IMR-90 (cell line): Measurements from ENCODE around the gene PDGFD. TPM values are rescaled to one million over a fixed set of nuclear protein-coding genes. Genes with fewer than 3 reads are reported as not detected.

Source experiments
- ATAC-seq: fragments of 200-7000 bp; cut with Tn5 transposase; 2 replicates; pipeline ENCODE4 v1.9.1; 2020; ENCODE audit warnings: low read depth, mild to moderate bottlenecking, moderate library complexity
- BruUV-seq: library from RNA; stranded (reverse); fragments of 400-500 nt; replicated peaks from 2 replicates; lab custom pipeline; 2021; lab: Mats Ljungman, UMichigan
- CTCF ChIA-PET: fragments of 300-600 bp; formaldehyde crosslinking; extraction: SDS; loops from one replicate; lab custom pipeline; 2021; ENCODE audit warnings: antibody characterized with exemption; lab: Yijun Ruan, JAX
- POLR2A ChIA-PET: fragments of 300-600 bp; sonication (Branson Sonifier 250); formaldehyde crosslinking; loops from one replicate; lab custom pipeline; 2022; ENCODE audit warnings: antibody characterized with exemption; ENCODE audit not compliant: unreplicated experiment; lab: Charles Lee
- DNase-seq: peaks from one replicate; pipeline ENCODE4 v3.0.0; 2013
- H2AFZ ChIP-seq: replicated peaks from 2 replicates; pipeline ENCODE3; 2013; ENCODE audit warnings: low read length, mild to moderate bottlenecking; ENCODE audit not compliant: poor library complexity
- H2AK5ac ChIP-seq: 2 replicates; pipeline ENCODE4 v1.6.1; 2013; ENCODE audit warnings: low read depth, low read length, inconsistent platforms
- H2AK9ac ChIP-seq: replicated peaks from 2 replicates; pipeline ENCODE3; 2013; ENCODE audit warnings: mild to moderate bottlenecking, low read depth, low read length, moderate library complexity; ENCODE audit not compliant: poor library complexity
- H2BK120ac ChIP-seq: 2 replicates; pipeline ENCODE4 v1.6.1; 2013; ENCODE audit warnings: low read depth, low read length, inconsistent platforms
- H2BK15ac ChIP-seq: 3 replicates; pipeline ENCODE4 v1.6.1; 2013; ENCODE audit warnings: low read depth, low read length, inconsistent platforms
- H2BK20ac ChIP-seq: 2 replicates; pipeline ENCODE4 v1.6.1; 2013; ENCODE audit warnings: low read depth, mild to moderate bottlenecking, inconsistent platforms, low read length, moderate library complexity
- H2BK5ac ChIP-seq: 2 replicates; pipeline ENCODE4 v1.6.1; 2013; ENCODE audit warnings: mild to moderate bottlenecking, low read depth, low read length, inconsistent platforms; ENCODE audit not compliant: poor library complexity, severe bottlenecking
- H3K14ac ChIP-seq: replicated peaks from 2 replicates; pipeline ENCODE4 v1.6.1; 2013; ENCODE audit warnings: low read depth, low read length, inconsistent platforms
- H3K18ac ChIP-seq: 2 replicates; pipeline ENCODE4 v1.6.1; 2013; ENCODE audit warnings: low read depth, low read length, control low read depth
- H3K23ac ChIP-seq: 2 replicates; pipeline ENCODE4 v1.6.1; 2013; ENCODE audit warnings: low read depth, low read length, inconsistent platforms
- H3K27ac ChIP-seq: 2 replicates; pipeline ENCODE4 v1.5.1; 2013; ENCODE audit warnings: mild to moderate bottlenecking, control low read depth, low read length; ENCODE audit not compliant: insufficient read depth
- H3K27me3 ChIP-seq: 2 replicates; pipeline ENCODE4 v1.6.1; 2013; ENCODE audit warnings: low read length; ENCODE audit not compliant: control insufficient read depth, insufficient read depth
- H3K36me3 ChIP-seq: 2 replicates; pipeline ENCODE4 v1.6.1; 2013; ENCODE audit warnings: low read length, mixed read lengths; ENCODE audit not compliant: control insufficient read depth, insufficient read depth
- H3K4ac ChIP-seq: 2 replicates; pipeline ENCODE4 v1.6.1; 2013; ENCODE audit warnings: low read depth, low read length, inconsistent platforms
- H3K4me1 ChIP-seq: 2 replicates; pipeline ENCODE4 v1.6.1; 2013; ENCODE audit warnings: low read length, mixed read lengths; ENCODE audit not compliant: control insufficient read depth, insufficient read depth
- H3K4me2 ChIP-seq: 2 replicates; pipeline ENCODE4 v1.6.1; 2013; ENCODE audit warnings: low read depth, mild to moderate bottlenecking, control low read depth, low read length, moderate library complexity
- H3K4me3 ChIP-seq: 2 replicates; pipeline ENCODE4 v1.5.1; 2013; ENCODE audit warnings: low read depth, mild to moderate bottlenecking, control low read depth, low read length, moderate library complexity; ENCODE audit not compliant: insufficient read depth
- H3K56ac ChIP-seq: 2 replicates; pipeline ENCODE4 v1.6.1; 2013; ENCODE audit warnings: low read length, inconsistent platforms; ENCODE audit not compliant: insufficient read depth; ENCODE audit errors: extremely low read depth
- H3K79me1 ChIP-seq, 2 experiments: 2 replicates each; pipeline ENCODE4 v1.6.1; 2013; ENCODE audit warnings: low read length in 2 of 2, inconsistent platforms in 1 of 2, low read depth in 1 of 2
- H3K9ac ChIP-seq: 2 replicates; pipeline ENCODE4 v1.6.1; 2013; ENCODE audit warnings: low read depth, low read length, control low read depth
- H3K9me1 ChIP-seq: 2 replicates; pipeline ENCODE4 v1.6.1; 2013; ENCODE audit warnings: low read length, inconsistent platforms; ENCODE audit not compliant: insufficient read depth
- H3K9me3 ChIP-seq: 2 replicates; pipeline ENCODE4 v1.6.1; 2013; ENCODE audit warnings: low read length; ENCODE audit not compliant: control insufficient read depth, insufficient read depth
- H4K20me1 ChIP-seq: 2 replicates; pipeline ENCODE4 v1.6.1; 2013; ENCODE audit warnings: low read length, inconsistent platforms; ENCODE audit not compliant: insufficient read depth
- H4K5ac ChIP-seq: 2 replicates; pipeline ENCODE4 v1.6.1; 2013; ENCODE audit warnings: mild to moderate bottlenecking, low read depth, low read length, control low read depth
- H4K8ac ChIP-seq, 2 experiments: 2 replicates each; pipeline ENCODE4 v1.6.1; 2013; ENCODE audit warnings: low read depth in 2 of 2, low read length in 2 of 2, control low read depth in 1 of 2, inconsistent platforms in 1 of 2
- H4K91ac ChIP-seq: 2 replicates; pipeline ENCODE4 v1.6.1; 2013; ENCODE audit warnings: low read depth, low read length, inconsistent platforms; ENCODE audit not compliant: insufficient read depth
- BHLHE40 ChIP-seq: fragments of 150-350 bp; IDR thresholded peaks from 2 replicates; pipeline ENCODE4 v1.6.1; 2016; ENCODE audit warnings: mild to moderate bottlenecking, low read depth, low read length
- CEBPB ChIP-seq: IDR thresholded peaks from 2 replicates; pipeline ENCODE4 v1.6.1; 2012; ENCODE audit warnings: low read depth, low read length, improper control_type of control experiment
- CHD1 ChIP-seq: IDR thresholded peaks from 2 replicates; pipeline ENCODE4 v1.6.1; 2012; ENCODE audit warnings: low read depth, low read length, improper control_type of control experiment
- CTCF ChIP-seq: conservative IDR thresholded peaks from 2 replicates; pipeline ENCODE4 v1.5.1; 2012; ENCODE audit warnings: mild to moderate bottlenecking, low read depth, low read length, improper control_type of control experiment
- ELK1 ChIP-seq: fragments of 150-350 bp; IDR thresholded peaks from 2 replicates; pipeline ENCODE4 v1.6.1; 2016; ENCODE audit warnings: low read depth, mild to moderate bottlenecking, low read length, moderate library complexity, borderline replicate concordance
- FOS ChIP-seq: fragments of 150-350 bp; IDR thresholded peaks from 2 replicates; pipeline ENCODE4 v1.6.1; 2016; ENCODE audit warnings: low read depth, low read length
- MAFK ChIP-seq: IDR thresholded peaks from 2 replicates; pipeline ENCODE4 v1.6.1; 2012; ENCODE audit warnings: low read depth, low read length, improper control_type of control experiment
- MXI1 ChIP-seq: IDR thresholded peaks from 2 replicates; pipeline ENCODE4 v1.6.1; 2012; ENCODE audit warnings: low read depth, mild to moderate bottlenecking, low read length, moderate library complexity, borderline replicate concordance
- NFE2L2 ChIP-seq: fragments of 150-350 bp; IDR thresholded peaks from 2 replicates; pipeline ENCODE4 v1.6.1; 2016; ENCODE audit warnings: low read depth, mild to moderate bottlenecking, low read length
- POLR2A ChIP-seq: IDR thresholded peaks from 2 replicates; pipeline ENCODE4 v1.6.1; 2012; ENCODE audit warnings: mild to moderate bottlenecking, low read depth, low read length
- RAD21 ChIP-seq: IDR thresholded peaks from 2 replicates; pipeline ENCODE4 v1.6.1; 2012; ENCODE audit warnings: low read length, improper control_type of control experiment
- RCOR1 ChIP-seq: IDR thresholded peaks from 2 replicates; pipeline ENCODE4 v1.6.1; 2012; ENCODE audit warnings: mild to moderate bottlenecking, low read length, improper control_type of control experiment; ENCODE audit not compliant: insufficient replicate concordance
- RFX5 ChIP-seq: IDR thresholded peaks from 2 replicates; pipeline ENCODE4 v1.8.0; 2012; ENCODE audit warnings: low read depth, mild to moderate bottlenecking, low read length, moderate library complexity
- SMC3 ChIP-seq: fragments of 150-350 bp; IDR thresholded peaks from 2 replicates; pipeline ENCODE4 v1.6.1; 2016; ENCODE audit warnings: low read depth, mild to moderate bottlenecking, antibody characterized with exemption, low read length, moderate library complexity
- WGBS, 2 experiments: methylation state at CpG; one replicate each; pipeline versions ENCODE4 v1.1.5 to v1.1.7; 2013; ENCODE audit warnings: missing lambda C conversion rate in 2 of 2; ENCODE audit not compliant: insufficient read length in 1 of 2; ENCODE audit errors: extremely low coverage in 2 of 2; 5-methylcytosine and 5-hydroxymethylcytosine counted together
- dilution Hi-C: fragments of 300-500 bp; cut with HindIII; formaldehyde crosslinking; loops from one replicate; pipeline ENCODE4 v1.14.3; 2018; ENCODE audit warnings: low sequenced_read_pairs; ENCODE audit not compliant: unreplicated experiment
- in situ Hi-C: fragments of 300-500 bp; cut with MboI; formaldehyde crosslinking; loops from 3 replicates; pipeline ENCODE4 v1.14.3; 2019; ENCODE audit warnings: low sequenced_read_pairs, inconsistent platforms, mixed read lengths
- intact Hi-C: fragments of 100-400 bp; cut with micrococcal nuclease; formaldehyde crosslinking; loops from 2 replicates; pipeline ENCODE4 v1.10.0; 2022
- polyA plus RNA-seq, 3 experiments: library from polyadenylated mRNA; depleted of rRNA; stranded (reverse); fragments of >200 nt; gene quantifications; 2 replicates each; pipeline ENCODE4 v1.2.3, GENCODE V29; 2012; ENCODE audit warnings: low replicate concordance in 1 of 3
- total RNA-seq: library from RNA; depleted of rRNA; stranded (reverse); fragments of >200 nt; gene quantifications from 2 replicates; pipeline ENCODE4 v1.2.3, GENCODE V29; 2012
- TF ChIP-seq, protein P1 (sequence below): fragments of 150-350 bp; IDR thresholded peaks from 2 replicates; pipeline ENCODE4 v1.6.1; 2017; ENCODE audit warnings: mild to moderate bottlenecking, antibody characterized with exemption, low read length, low read depth

The PDGFD gene
- total and polyA plus RNA-seq, 2 of the 4 experiments (the other 2 are of a cell fraction), result 2.1 to 3.0 TPM

- in situ Hi-C loops (no loop called here), intact Hi-C loops (no loop called here), dilution Hi-C loops (no loop called here)
- Histone ChIP-seq H3K27me3 (no peaks in the 10 kb centered on the region), H3K9me3 (peaks cover 5% of the 10 kb centered on the region; the same call in 1 of the 2 replicates), H2BK20ac (peak overlapping the region; percentile 85; the same call in 1 of the 2 replicates), H3K4ac (peak overlapping the region; percentile 0; the same call in 1 of the 2 replicates), H3K27ac (no peak overlapping the region), H2AFZ (no peak overlapping the region), H2AK5ac (no peak overlapping the region), H4K20me1 (no peaks in the 10 kb centered on the region), H3K9me1 (peaks cover 2% of the 10 kb centered on the region; the same call in 1 of the 2 replicates), H3K56ac (no peak overlapping the region), H2AK9ac (no peak overlapping the region), H4K91ac (no peak overlapping the region), H2BK5ac (peak overlapping the region; percentile 94), H4K8ac (peak overlapping the region in 1 of 2 experiments; percentile 52; a peak in 1 of 4 replicates), H3K14ac (no peak overlapping the region; the same call in 1 of the 2 replicates), H3K18ac (peak overlapping the region; percentile 78; the same call in 1 of the 2 replicates), H2BK120ac (peak overlapping the region; percentile 25; the same call in 1 of the 2 replicates), H2BK15ac (no peak overlapping the region; the same call in 2 of the 3 replicates), H3K9ac (no peak overlapping the region), H3K79me1 (no peaks in the 10 kb centered on the region), H3K23ac (no peak overlapping the region), H3K4me2 (no peak overlapping the region), H4K5ac (no peak overlapping the region; the same call in 1 of the 2 replicates), H3K4me1 (peaks cover 4% of the 10 kb centered on the region), H3K36me3 (no peaks in the 10 kb centered on the region), H3K4me3 (no peak overlapping the region)
- WGBS, 2 experiments, result no CpG with 5 or more reads among the region's 5 CpGs
- POLR2A ChIA-PET, result no interaction called here
- DNase-seq (peak; percentile 48), ATAC-seq (no peak)
- no TSS peak for BruUV-seq
- CTCF ChIA-PET, result interaction anchor here (0.8 kb wide), 1 partner anchor 276 kb away, joined by 3 read pairs; no protein-coding TSS in a partner anchor
- TF ChIP-seq CTCF (no peak), RAD21 (no peak), CHD1 (no peak), SMC3 (no peak), RCOR1 (no peak), MXI1 (no peak), POLR2A (no peak), BHLHE40 (no peak), FOS (no peak), MAFK (no peak), NFE2L2 (no peak), RFX5 (no peak), CEBPB (no peak), ELK1 (no peak)
- TF ChIP-seq, protein P1, sequence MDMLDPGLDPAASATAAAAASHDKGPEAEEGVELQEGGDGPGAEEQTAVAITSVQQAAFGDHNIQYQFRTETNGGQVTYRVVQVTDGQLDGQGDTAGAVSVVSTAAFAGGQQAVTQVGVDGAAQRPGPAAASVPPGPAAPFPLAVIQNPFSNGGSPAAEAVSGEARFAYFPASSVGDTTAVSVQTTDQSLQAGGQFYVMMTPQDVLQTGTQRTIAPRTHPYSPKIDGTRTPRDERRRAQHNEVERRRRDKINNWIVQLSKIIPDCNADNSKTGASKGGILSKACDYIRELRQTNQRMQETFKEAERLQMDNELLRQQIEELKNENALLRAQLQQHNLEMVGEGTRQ, result no peak
These were observed 205.3 kb downstream of the PDGFD start for GRCh38 chr11:103958475-103959215.
